ENCODE data around the gene ZNF169.
"Not testable (repeated sequence)": the region's sequence is repeated elsewhere in the genome, so short reads cannot be mapped to it uniquely, and the experiment has no call there.

ZNF169 gene

DNA sequence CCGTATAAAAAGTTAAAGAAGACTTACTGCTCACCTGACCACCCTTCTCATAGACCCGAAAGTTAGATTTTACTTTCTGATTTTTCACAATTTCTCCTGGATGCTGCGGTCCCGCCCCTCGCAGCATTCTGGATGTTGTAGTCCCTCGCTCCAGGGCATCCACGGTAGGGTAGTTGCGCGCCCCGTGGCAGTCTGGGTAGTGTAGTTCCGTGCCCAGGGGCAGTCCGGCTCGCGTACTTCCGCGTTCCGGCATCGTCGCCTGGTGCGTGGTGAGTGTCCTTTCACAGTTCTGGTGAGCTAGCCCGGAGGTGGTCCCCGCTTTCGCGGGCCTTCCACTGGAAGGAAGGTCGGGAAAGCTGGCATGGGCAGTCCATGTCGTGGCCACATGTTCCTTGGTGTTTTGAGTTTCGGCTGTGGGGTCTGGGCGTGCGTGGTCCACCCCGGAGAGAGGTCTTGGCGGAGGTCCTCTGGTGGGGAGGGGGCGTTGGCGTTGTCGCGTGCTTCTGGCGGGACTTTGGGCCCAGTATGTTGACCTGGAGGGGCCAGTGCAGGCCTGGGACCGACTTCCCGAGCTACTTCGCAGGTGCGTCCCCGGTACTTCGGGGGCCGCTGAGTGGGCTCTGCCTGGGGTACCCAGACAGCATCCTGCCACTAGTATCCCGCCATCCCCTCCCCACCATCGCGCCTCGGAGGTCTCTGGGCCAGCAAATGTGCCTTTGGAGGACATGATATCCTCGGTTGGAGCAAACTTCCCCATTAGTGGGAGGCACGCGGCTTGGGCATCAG is at the start of gene ZNF169:
Gene ZNF169, plus strand, starts transcription at position 222 of the 786 bp plus-strand sequence. CDS start 19,515 bp downstream, outside the sequence.
- DNase-seq = peak; percentile 89

- DNase-seq = no peak
Observed at GRCh38 chr9:94210616-94211603, 48.2 kb upstream of the ZNF169 start.

- DNase-seq = no peak
Observed at GRCh38 chr9:94212091-94212490, 47.0 kb upstream of the ZNF169 start.

DNA sequence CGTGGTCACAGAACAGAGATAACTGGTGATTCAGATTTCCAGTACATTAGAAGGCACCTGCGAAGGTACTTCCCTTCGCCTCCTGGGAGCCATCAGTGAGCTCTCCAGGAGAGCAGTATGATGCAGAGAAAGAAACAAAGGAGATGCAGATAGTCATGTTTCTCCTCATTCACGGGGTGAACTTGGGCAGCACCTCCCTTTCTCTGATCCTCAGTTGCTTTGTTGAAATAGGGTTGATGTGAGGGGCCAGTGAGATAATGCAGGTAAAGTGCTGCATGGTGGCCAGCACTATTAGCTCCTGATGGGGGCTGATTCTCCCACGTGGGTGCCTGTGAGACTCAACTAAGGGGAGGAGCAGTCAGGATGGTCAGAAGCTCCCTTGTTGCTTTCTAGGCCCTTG is 46.6 kb upstream of the ZNF169 start:
- DNase-seq = no peak

- DNase-seq = peak; percentile 86
Observed at GRCh38 chr9:94213511-94214124, 45.5 kb upstream of the ZNF169 start.

GRCh38 chr9:94222870-94223269 is 36.2 kb upstream of the ZNF169 start:
- DNase-seq = no peak

DNA sequence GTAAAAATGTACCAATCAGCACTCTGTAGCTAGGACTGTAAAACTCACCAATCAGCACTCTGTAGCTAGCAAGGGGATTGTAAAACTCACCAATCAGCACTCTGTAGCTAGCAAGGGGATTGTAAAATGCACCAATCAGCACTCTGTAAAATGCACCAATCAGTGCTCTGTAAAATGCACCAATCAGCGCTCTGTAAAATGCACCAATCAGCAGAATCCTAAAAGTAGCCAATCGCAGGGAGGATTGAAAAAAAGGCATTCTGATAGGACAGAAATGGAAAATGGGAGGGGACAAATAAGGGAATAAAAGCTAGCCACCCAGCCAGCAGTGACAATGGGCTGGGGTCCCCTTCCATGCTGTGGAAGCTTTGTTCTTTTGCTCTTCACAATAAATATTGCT is 33.7 kb upstream of the ZNF169 start:
- not testable (repeated sequence) for DNase-seq

- DNase-seq = no peak
Observed at GRCh38 chr9:94228616-94229015, 30.5 kb upstream of the ZNF169 start.

GRCh38 chr9:94232428-94232827 is 26.7 kb upstream of the ZNF169 start:
- no peak for DNase-seq

GRCh38 chr9:94241098-94241497 is 18.0 kb upstream of the ZNF169 start:
- DNase-seq = not testable (repeated sequence)

- DNase-seq = no peak
Observed at GRCh38 chr9:94245651-94246050, 13.4 kb upstream of the ZNF169 start.

DNA sequence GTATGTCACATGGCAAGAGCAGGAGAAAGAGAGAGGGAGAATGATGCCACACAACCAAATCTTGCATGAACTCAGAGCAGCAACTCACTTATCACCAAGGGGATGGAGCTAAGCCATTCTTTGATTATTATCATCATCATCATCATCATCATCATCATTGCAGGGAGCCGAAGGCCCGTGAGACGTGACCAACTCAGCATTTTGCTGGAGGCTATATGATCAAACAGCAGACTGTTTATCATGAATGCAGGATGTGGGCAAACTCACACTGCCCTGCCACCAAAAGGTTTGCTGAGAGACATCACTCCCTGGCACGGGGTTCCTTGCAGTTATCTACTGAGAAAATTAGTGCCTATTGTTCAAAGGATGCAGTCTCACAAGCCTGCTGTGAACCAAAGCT is 8.6 kb upstream of the ZNF169 start:
- no peak for DNase-seq

DNA sequence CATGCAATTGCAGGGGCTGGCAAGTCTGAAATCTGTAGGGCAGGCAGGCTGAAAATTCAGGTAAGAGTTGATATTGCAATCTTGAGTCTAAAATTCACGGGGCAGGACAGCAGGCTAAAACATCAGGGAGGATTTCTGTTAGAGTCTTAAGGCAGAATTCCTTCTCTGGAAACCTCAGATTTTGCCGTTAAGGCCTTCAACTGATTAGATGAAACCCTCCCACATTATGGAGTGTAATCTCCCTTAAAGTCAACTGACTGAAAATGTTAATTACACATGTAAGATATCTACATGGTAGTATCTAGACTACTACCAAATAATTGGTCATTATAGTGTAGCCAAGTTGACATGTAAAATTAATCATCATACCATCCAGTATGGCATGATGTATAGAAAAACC is 3.1 kb upstream of the ZNF169 start:
- no peak for DNase-seq

DNA sequence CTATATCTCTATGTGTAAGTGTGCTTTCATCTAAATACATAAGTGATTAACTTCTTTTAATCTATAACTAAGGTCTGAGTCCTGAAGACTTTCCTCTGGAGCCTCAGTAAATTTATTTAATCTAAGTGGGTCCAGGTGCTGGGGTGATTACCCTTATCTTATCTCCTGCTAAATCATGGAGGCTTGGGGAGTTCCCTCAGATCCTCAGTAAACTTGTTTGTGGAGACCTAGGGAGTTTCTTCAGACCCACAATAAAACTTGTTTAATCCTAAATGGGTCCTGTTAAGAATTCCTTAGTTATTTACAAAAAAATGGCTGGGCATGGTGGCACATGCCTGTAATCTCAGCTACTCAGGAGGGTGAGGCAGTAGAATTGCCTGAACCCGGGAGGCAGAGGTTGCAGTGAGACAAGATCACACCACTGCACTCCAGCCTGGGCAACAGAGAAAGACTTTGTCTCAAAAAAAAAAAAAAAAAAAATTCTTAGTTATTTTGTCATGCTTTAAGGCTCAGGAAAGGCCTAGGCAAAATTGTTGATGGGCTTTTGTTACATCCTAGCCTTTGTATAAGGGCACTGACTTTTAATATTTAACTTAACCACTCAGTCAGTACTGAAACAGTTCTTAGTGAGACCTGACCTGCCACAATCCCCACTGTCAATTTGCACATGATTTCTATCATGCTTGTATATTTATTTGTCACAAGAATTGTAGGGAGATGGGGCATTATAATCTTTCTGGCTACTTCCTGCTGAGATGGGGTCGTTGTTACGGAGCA is 6.7 kb downstream of the ZNF169 start:
- not testable (repeated sequence) for DNase-seq

- no peak for DNase-seq
Observed at GRCh38 chr9:94269264-94269663, 10.2 kb downstream of the ZNF169 start.

DNA sequence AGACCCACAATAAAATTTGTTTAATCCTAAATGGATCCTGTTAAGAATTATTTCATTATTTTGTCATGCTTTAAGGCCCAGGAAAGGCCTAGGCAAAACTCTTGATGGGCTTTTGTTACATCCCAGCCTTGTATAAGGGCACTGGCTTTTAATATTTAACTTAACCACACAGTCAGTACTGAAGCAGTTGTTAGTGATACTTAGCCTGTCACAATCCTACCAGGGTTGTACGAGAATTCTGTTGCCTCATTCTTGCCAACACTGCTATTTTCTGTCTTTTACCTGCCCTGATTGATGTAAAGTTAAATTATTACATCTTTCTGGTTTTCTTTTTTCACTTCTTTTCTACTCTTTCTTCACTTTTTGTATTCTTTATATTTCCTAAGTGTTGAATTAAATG is 10.9 kb downstream of the ZNF169 start:
- no peak for DNase-seq

GRCh38 chr9:94277029-94277428 is 17.9 kb downstream of the ZNF169 start:
- not testable (repeated sequence) for DNase-seq

GRCh38 chr9:94277885-94278536 is 18.9 kb downstream of the ZNF169 start:
- DNase-seq = no peak

GRCh38 chr9:94280409-94280989 is 21.4 kb downstream of the ZNF169 start:
- no peak for DNase-seq

GRCh38 chr9:94281101-94281500 is 22.0 kb downstream of the ZNF169 start:
- DNase-seq = no peak

DNA sequence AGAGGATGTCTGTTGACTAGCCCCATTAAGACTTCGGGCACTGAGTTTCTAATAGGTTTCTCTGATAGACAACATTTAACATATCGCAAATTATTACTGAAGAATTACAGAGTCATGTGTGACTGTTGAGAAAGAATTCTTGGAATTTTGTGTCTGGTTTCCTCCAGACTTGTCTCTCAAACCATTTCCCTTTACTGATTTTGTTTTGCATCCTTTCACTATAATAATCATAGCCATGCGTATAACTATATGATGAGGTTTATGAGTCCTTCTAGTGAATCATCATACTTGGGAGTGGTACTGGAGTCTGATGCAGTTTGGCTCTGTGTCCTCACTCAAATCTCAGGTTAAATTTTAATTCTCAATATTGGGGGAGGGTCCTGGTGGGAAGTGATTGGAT is 27.0 kb downstream of the ZNF169 start:
- DNase-seq = no peak
